ENCODE measurements around the gene HIF3A.

GRCh38 chr19:46365561-46365960 is 68.7 kb downstream of the HIF3A start:
- no peak for TF ChIP-seq POLR2A (IDR thresholded peaks at IDR 0.05; ENCODE audit: low read depth)
- no peak for TF ChIP-seq CTCF (IDR thresholded peaks at IDR 0.05)
- TF ChIP-seq POLR2AphosphoS5 (IDR thresholded peaks at IDR 0.05): no peak
- TF ChIP-seq EP300 (IDR thresholded peaks at IDR 0.05): no peak
